HG03159 (cell line): ENCODE results near the gene SCGB1C2.
"Not testable (repeated sequence)": the region's sequence is repeated elsewhere in the genome, so short reads cannot be mapped to it uniquely, and the experiment has no call there.

ENCODE experiments used
- ATAC-seq: cut with Tn5 transposase; IDR thresholded peaks from one replicate; pipeline ENCODE4 v1.9.1; 2021; ENCODE audit warnings: mild to moderate bottlenecking, moderate library complexity; ENCODE audit not compliant: unreplicated experiment

The SCGB1C2 gene

GRCh38 chr17:148757-149156 lies 11.4 kb downstream of the SCGB1C2 start:
- ATAC-seq = no peak

GRCh38 chr17:149231-149630 lies 11.9 kb downstream of the SCGB1C2 start:
- ATAC-seq = no peak

- no peak for ATAC-seq
Measured at GRCh38 chr17:149897-150584, 12.7 kb downstream of the SCGB1C2 start.

- no peak for ATAC-seq
Measured at GRCh38 chr17:151004-151403, 13.6 kb downstream of the SCGB1C2 start.

GRCh38 chr17:151886-152859 lies 14.8 kb downstream of the SCGB1C2 start:
- ATAC-seq = no peak

GRCh38 chr17:152860-153420 lies 15.6 kb downstream of the SCGB1C2 start:
- no peak for ATAC-seq

- no peak for ATAC-seq
Measured at GRCh38 chr17:153851-154250, 16.5 kb downstream of the SCGB1C2 start.

GRCh38 chr17:155576-155975 lies 18.2 kb downstream of the SCGB1C2 start:
- no peak for ATAC-seq

- no peak for ATAC-seq
Measured at GRCh38 chr17:156094-156621, 18.8 kb downstream of the SCGB1C2 start.

- ATAC-seq = no peak
Measured at GRCh38 chr17:156946-157345, 19.6 kb downstream of the SCGB1C2 start.

GRCh38 chr17:157901-158300 lies 20.5 kb downstream of the SCGB1C2 start:
- no peak for ATAC-seq

- no peak for ATAC-seq
Measured at GRCh38 chr17:158379-158778, 21.0 kb downstream of the SCGB1C2 start.

- ATAC-seq = no peak
Measured at GRCh38 chr17:159609-160008, 22.2 kb downstream of the SCGB1C2 start.

- ATAC-seq = no peak
Measured at GRCh38 chr17:160336-160735, 23.0 kb downstream of the SCGB1C2 start.

GRCh38 chr17:161481-161880 lies 24.1 kb downstream of the SCGB1C2 start:
- no peak for ATAC-seq

- ATAC-seq = no peak
Measured at GRCh38 chr17:162689-163088, 25.3 kb downstream of the SCGB1C2 start.

GRCh38 chr17:163514-164098 lies 26.2 kb downstream of the SCGB1C2 start:
- ATAC-seq = no peak

- no peak for ATAC-seq
Measured at GRCh38 chr17:164303-165235, 27.2 kb downstream of the SCGB1C2 start.

GRCh38 chr17:165939-166338 lies 28.6 kb downstream of the SCGB1C2 start:
- no peak for ATAC-seq

- ATAC-seq = not testable (repeated sequence)
Measured at GRCh38 chr17:168614-169013, 31.2 kb downstream of the SCGB1C2 start.
